CD4-positive, alpha-beta T cell (primary cell): Measurements from ENCODE around the gene TTC28. TPM values are rescaled to one million over a fixed set of nuclear protein-coding genes. Genes with fewer than 3 reads are reported as not detected.

Source experiments
- ATAC-seq: fragments of 200-7000 bp; cut with Tn5 transposase; one replicate; pipeline ENCODE4 v1.10.0; 2022; ENCODE audit warnings: mild to moderate bottlenecking; ENCODE audit not compliant: poor library complexity
- CTCF ChIA-PET: fragments of 350-600 bp; sonication (Branson Sonifier 250); formaldehyde crosslinking; loops from one replicate; lab custom pipeline; 2021; ENCODE audit warnings: antibody characterized with exemption, inconsistent platforms; lab: Charles Lee
- POLR2A ChIA-PET: fragments of 350-600 bp; sonication (Branson Sonifier 250); formaldehyde crosslinking; loops from one replicate; lab custom pipeline; 2021; ENCODE audit warnings: antibody characterized with exemption, inconsistent platforms; lab: Charles Lee
- DNase-seq, 14 experiments: peaks; one replicate each; pipeline ENCODE4 v3.0.0-alpha.2; 2013 to 2020; ENCODE audit warnings: mixed read lengths in 2 of 14
- H3K27ac ChIP-seq, 2 donors: one replicate each; pipeline versions ENCODE4 v1.5.1 to v1.7.0; 2013; ENCODE audit warnings: low read length in 2 of 2, low read depth in 1 of 2, mild to moderate bottlenecking in 1 of 2
- H3K27me3 ChIP-seq, 2 experiments: 1 replicate in 1 of 2; 2 replicates in 1 of 2; pipeline versions ENCODE4 v1.6.1 to v1.7.0; 2013; ENCODE audit warnings: low read length in 2 of 2, control low read depth in 1 of 2, mild to moderate bottlenecking in 1 of 2, moderate library complexity in 1 of 2; ENCODE audit not compliant: insufficient read depth in 2 of 2, control insufficient read depth in 1 of 2
- H3K36me3 ChIP-seq: one replicate; pipeline ENCODE4 v1.6.1; 2013; ENCODE audit warnings: low read length, control low read depth; ENCODE audit not compliant: insufficient read depth
- H3K4me1 ChIP-seq: one replicate; pipeline ENCODE4 v1.6.1; 2013; ENCODE audit warnings: low read length, control low read depth; ENCODE audit not compliant: insufficient read depth
- H3K4me3 ChIP-seq: one replicate; pipeline ENCODE4 v1.5.1; 2013; ENCODE audit warnings: mild to moderate bottlenecking, low read length, moderate library complexity
- H3K9me3 ChIP-seq, 2 experiments: 1 replicate in 1 of 2; 2 replicates in 1 of 2; pipeline versions ENCODE4 v1.6.1 to v1.7.0; 2013; ENCODE audit warnings: low read length in 2 of 2, mild to moderate bottlenecking in 2 of 2, control low read depth in 1 of 2, moderate library complexity in 1 of 2; ENCODE audit not compliant: control insufficient read depth in 1 of 2, insufficient read depth in 1 of 2
- H3K27ac Mint-ChIP-seq: one replicate; pipeline ENCODE4 v1.8.0; 2020; ENCODE audit warnings: mixed read lengths
- H3K27me3 Mint-ChIP-seq: one replicate; pipeline ENCODE4 v1.8.0; 2021; ENCODE audit warnings: mixed read lengths
- H3K36me3 Mint-ChIP-seq: one replicate; pipeline ENCODE4 v1.8.0; 2021; ENCODE audit warnings: low read depth, mixed read lengths
- H3K4me1 Mint-ChIP-seq: one replicate; pipeline ENCODE4 v1.8.0; 2021; ENCODE audit warnings: low read depth, mixed read lengths
- H3K4me3 Mint-ChIP-seq: one replicate; pipeline ENCODE4 v1.8.0; 2020; ENCODE audit warnings: mild to moderate bottlenecking, mixed read lengths
- H3K9me3 Mint-ChIP-seq: one replicate; pipeline ENCODE4 v1.8.0; 2020; ENCODE audit warnings: mixed read lengths
- intact Hi-C, 2 experiments: fragments of 100-400 bp; cut with DNase I in 1 of 2; cut with micrococcal nuclease in 1 of 2; formaldehyde crosslinking; loops; one replicate each; pipeline versions ENCODE4 v1.15.1 to v1.9.0; 2023 to 2025; cut with DNase I, micrococcal nuclease
- total RNA-seq, 174 experiments: library from RNA in 2 of 174; stranded (reverse) in 2 of 174; gene quantifications; one replicate each; pipeline ENCODE4 v1.2.3 and lab custom pipeline; 2021 to 2026
- TF ChIP-seq, protein P1 (sequence below): fragments of 200-600 bp; IDR thresholded peaks from one replicate; pipeline ENCODE4 v1.8.0; 2022; ENCODE audit warnings: antibody characterized with exemption, mild to moderate bottlenecking

The TTC28 gene
- total RNA-seq, 2 experiments from 2014 or later = 4.6 to 5.7 TPM

DNA sequence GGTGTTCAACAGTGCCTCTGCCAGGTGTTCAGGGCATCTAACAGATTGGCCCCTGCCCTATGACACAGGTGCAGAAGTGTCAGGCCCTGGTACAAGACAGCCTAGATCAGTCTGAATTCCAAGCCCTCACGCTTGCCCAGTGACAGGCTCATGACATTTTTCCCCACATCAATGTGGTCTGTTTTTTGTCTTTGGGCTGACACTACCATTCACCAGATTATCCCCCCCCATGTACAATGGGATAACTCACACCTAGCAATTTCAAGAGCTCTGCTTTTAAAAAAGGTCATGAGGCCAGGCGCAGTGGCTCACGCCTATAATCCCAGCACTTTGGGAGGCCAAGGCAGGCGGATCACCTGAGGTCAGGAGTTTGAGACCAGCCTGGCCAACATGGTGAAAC, 605.1 kb downstream of the TTC28 start:
- Mint-ChIP-seq H3K4me1 (no peaks in the 10 kb centered on the region), H3K27ac (no peak overlapping the region)

DNA sequence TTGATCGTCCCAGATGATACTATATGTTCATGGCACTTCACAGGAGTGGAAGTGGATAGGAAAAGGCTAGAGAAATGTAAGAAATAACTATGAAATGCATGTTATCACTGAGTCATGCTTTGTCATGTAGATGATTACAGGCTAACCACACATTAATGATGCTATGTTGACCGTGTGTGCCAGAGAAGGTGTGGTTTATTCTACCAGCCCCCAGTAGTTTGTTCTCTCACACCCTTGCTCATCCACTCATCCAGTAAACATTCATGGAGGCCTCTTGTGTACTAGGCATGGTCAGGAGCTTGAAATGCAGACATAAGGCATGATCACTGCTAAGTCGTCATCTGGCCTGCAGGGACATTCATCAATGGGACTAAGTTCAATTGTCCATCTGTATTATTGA, 607.6 kb downstream of the TTC28 start:
- H3K27me3 ChIP-seq = no peaks in the 10 kb centered on the region
- POLR2A ChIA-PET = no interaction called here
- H3K4me3 ChIP-seq = no peak overlapping the region
- ATAC-seq (no peak), DNase-seq (no peak)
- no peaks in the 10 kb centered on the region for H3K9me3 ChIP-seq
- H3K36me3 ChIP-seq = no peaks in the 10 kb centered on the region
- H3K27ac ChIP-seq = no peak overlapping the region
- CTCF ChIA-PET = no interaction called here
- intact Hi-C loops = no loop called here
- Mint-ChIP-seq H3K4me3 (no peak overlapping the region), H3K27ac (no peak overlapping the region), H3K36me3 (no peaks in the 10 kb centered on the region), H3K27me3 (no peaks in the 10 kb centered on the region), H3K4me1 (no peaks in the 10 kb centered on the region), H3K9me3 (no peaks in the 10 kb centered on the region)
- TF ChIP-seq, protein P1, sequence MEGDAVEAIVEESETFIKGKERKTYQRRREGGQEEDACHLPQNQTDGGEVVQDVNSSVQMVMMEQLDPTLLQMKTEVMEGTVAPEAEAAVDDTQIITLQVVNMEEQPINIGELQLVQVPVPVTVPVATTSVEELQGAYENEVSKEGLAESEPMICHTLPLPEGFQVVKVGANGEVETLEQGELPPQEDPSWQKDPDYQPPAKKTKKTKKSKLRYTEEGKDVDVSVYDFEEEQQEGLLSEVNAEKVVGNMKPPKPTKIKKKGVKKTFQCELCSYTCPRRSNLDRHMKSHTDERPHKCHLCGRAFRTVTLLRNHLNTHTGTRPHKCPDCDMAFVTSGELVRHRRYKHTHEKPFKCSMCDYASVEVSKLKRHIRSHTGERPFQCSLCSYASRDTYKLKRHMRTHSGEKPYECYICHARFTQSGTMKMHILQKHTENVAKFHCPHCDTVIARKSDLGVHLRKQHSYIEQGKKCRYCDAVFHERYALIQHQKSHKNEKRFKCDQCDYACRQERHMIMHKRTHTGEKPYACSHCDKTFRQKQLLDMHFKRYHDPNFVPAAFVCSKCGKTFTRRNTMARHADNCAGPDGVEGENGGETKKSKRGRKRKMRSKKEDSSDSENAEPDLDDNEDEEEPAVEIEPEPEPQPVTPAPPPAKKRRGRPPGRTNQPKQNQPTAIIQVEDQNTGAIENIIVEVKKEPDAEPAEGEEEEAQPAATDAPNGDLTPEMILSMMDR = no peak
- no peaks in the 10 kb centered on the region for H3K4me1 ChIP-seq

More for the DNA sequence above, 605.1 kb downstream of the TTC28 start:
- no peak overlapping the region for H3K27ac ChIP-seq
- CTCF ChIA-PET = no interaction called here
- TF ChIP-seq, protein P1 = no peak
- H3K36me3 ChIP-seq = no peaks in the 10 kb centered on the region
- Mint-ChIP-seq H3K36me3 (no peaks in the 10 kb centered on the region), H3K4me3 (no peak overlapping the region), H3K27me3 (no peaks in the 10 kb centered on the region), H3K9me3 (no peaks in the 10 kb centered on the region)
- intact Hi-C loops = no loop called here
- no peak for DNase-seq
- POLR2A ChIA-PET = no interaction called here
- H3K9me3 ChIP-seq = no peaks in the 10 kb centered on the region
- no peaks in the 10 kb centered on the region for H3K4me1 ChIP-seq
- ATAC-seq = no peak
- H3K27me3 ChIP-seq = no peaks in the 10 kb centered on the region
- no peak overlapping the region for H3K4me3 ChIP-seq

DNA sequence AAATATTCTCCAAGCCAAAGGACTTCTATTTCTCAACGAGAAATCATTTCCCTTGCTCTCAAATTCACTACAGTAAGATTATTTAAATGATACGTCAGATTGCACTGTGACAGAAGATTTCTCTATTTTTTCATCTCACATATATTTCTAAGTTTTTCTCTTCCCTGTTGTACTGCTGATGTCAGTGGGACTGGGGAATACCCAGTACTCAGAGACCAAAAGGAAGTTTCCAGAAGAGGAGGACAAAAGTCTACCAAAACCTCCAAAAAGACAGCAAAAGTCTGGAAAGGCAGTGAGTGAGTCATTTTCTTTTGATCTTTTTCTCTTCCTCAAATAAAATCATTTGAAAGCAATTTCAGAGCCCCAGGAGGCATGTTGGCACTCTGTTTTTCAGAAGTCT, 610.8 kb downstream of the TTC28 start:
- Mint-ChIP-seq H3K9me3 (no peaks in the 10 kb centered on the region), H3K4me1 (no peaks in the 10 kb centered on the region), H3K4me3 (no peak overlapping the region), H3K27me3 (peaks cover 10% of the 10 kb centered on the region), H3K36me3 (no peaks in the 10 kb centered on the region), H3K27ac (no peak overlapping the region)
- Histone ChIP-seq H3K27ac (no peak overlapping the region), H3K4me3 (no peak overlapping the region), H3K27me3 (no peaks in the 10 kb centered on the region), H3K36me3 (no peaks in the 10 kb centered on the region), H3K9me3 (no peaks in the 10 kb centered on the region), H3K4me1 (no peaks in the 10 kb centered on the region)
- intact Hi-C loops = no loop called here
- ChIA-PET CTCF (interaction anchor here (0.6 to 1.2 kb wide), 2 partner anchors 10 to 34 kb away, joined by 3 to 4 read pairs; no protein-coding TSS in a partner anchor), POLR2A (no interaction called here)
- ATAC-seq (no peak), DNase-seq (no peak)
- TF ChIP-seq, protein P1 = no peak
